Measurements from ENCODE around the gene SPOCK1.

SPOCK1 gene

GRCh38 chr5:137075163-137075970, 423.8 kb downstream of the SPOCK1 start:
- no peak for DNase-seq (ENCODE audit: low read depth in 2 of 2)

- no peak for DNase-seq (ENCODE audit: low read depth in 2 of 2)
These were observed 425.9 kb downstream of the SPOCK1 start for GRCh38 chr5:137073189-137073588.

- no peak for DNase-seq (ENCODE audit: low read depth in 2 of 2)
These were observed 426.6 kb downstream of the SPOCK1 start for GRCh38 chr5:137072361-137073115.

- no peak for DNase-seq (ENCODE audit: low read depth in 2 of 2)
These were observed 427.2 kb downstream of the SPOCK1 start for GRCh38 chr5:137071931-137072330.

GRCh38 chr5:137071526-137071925, 427.6 kb downstream of the SPOCK1 start:
- DNase-seq (ENCODE audit: low read depth in 2 of 2), result no peak

- no peak for DNase-seq (ENCODE audit: low read depth in 2 of 2)
These were observed 428.6 kb downstream of the SPOCK1 start for GRCh38 chr5:137070521-137070920.

- no peak for DNase-seq (ENCODE audit: low read depth in 2 of 2)
These were observed 429.8 kb downstream of the SPOCK1 start for GRCh38 chr5:137069358-137069757.

GRCh38 chr5:137061382-137061781, 437.7 kb downstream of the SPOCK1 start:
- no peak for DNase-seq (ENCODE audit: low read depth in 2 of 2)

- DNase-seq (ENCODE audit: low read depth in 2 of 2), result no peak
These were observed 441.0 kb downstream of the SPOCK1 start for GRCh38 chr5:137058089-137058488.

GRCh38 chr5:137056676-137057075, 442.4 kb downstream of the SPOCK1 start:
- no peak for DNase-seq (ENCODE audit: low read depth in 2 of 2)

GRCh38 chr5:137055271-137055872, 443.8 kb downstream of the SPOCK1 start:
- no peak for DNase-seq (ENCODE audit: low read depth in 2 of 2)

- DNase-seq (ENCODE audit: low read depth in 2 of 2), result no peak
These were observed 444.3 kb downstream of the SPOCK1 start for GRCh38 chr5:137054792-137055191.

GRCh38 chr5:137054335-137054734, 444.8 kb downstream of the SPOCK1 start:
- no peak for DNase-seq (ENCODE audit: low read depth in 2 of 2)

GRCh38 chr5:137051161-137051560, 448.0 kb downstream of the SPOCK1 start:
- no peak for DNase-seq (ENCODE audit: low read depth in 2 of 2)

- DNase-seq (ENCODE audit: low read depth in 2 of 2), result no peak
These were observed 458.3 kb downstream of the SPOCK1 start for GRCh38 chr5:137040641-137041340.

- DNase-seq (ENCODE audit: low read depth in 2 of 2), result no peak
These were observed 459.1 kb downstream of the SPOCK1 start for GRCh38 chr5:137040024-137040423.

GRCh38 chr5:137037848-137038247, 461.3 kb downstream of the SPOCK1 start:
- DNase-seq (ENCODE audit: low read depth in 2 of 2), result no peak

GRCh38 chr5:137036640-137037039, 462.5 kb downstream of the SPOCK1 start:
- no peak for DNase-seq (ENCODE audit: low read depth in 2 of 2)

- DNase-seq (ENCODE audit: low read depth in 2 of 2), result no peak
These were observed 463.6 kb downstream of the SPOCK1 start for GRCh38 chr5:137035480-137035878.

GRCh38 chr5:137034764-137035479, 464.2 kb downstream of the SPOCK1 start:
- no peak for DNase-seq (ENCODE audit: low read depth in 2 of 2)

- DNase-seq (ENCODE audit: low read depth in 2 of 2), result no peak
These were observed 464.9 kb downstream of the SPOCK1 start for GRCh38 chr5:137034213-137034612.
